SK-N-DZ (cell line): ENCODE measurements around the gene STX16.

ENCODE experiments used
- DNase-seq: peaks from one replicate; pipeline ENCODE4 v3.0.0-alpha.2; 2015; ENCODE audit warnings: low spot score

The STX16 gene

DNA sequence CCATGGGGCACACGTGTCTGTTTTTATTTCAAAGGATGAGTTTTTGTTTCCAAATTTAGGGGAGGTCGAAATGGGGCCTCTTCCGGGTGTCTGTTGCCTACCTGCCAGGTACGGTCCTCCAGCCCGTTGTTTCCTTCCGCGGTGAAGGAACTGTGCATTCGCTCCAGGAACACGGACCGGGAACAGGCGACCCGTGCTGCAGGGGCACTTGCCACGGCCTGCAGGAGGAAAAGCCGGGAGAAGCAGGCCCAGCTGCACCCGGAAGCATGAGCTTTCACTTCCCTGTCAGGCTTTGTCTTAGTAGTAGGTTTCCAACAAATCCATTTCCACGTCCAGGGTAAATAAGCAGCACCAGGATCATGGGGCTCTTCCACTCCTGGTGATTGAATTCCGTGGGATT is 24.6 kb downstream of the STX16 start:
- DNase-seq: no peak

DNA sequence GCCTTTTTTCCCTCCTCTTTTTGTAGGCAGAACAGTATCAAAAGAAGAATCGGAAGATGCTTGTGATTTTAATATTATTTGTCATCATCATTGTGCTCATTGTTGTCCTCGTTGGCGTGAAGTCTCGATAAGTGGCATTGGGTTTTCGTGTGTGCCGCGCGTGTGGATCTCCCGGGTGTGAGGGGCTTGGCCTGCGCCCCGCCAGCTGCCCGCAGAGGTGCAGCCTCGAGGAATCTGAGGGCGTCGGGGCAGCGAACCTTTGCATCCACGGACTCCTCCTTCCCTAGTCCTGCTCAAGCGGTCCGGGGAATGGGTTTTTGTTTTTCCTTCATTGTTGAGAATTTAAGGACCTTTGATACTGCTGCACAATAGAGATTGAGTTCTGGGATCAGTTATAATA is 25.1 kb downstream of the STX16 start:
- no peak for DNase-seq

DNA sequence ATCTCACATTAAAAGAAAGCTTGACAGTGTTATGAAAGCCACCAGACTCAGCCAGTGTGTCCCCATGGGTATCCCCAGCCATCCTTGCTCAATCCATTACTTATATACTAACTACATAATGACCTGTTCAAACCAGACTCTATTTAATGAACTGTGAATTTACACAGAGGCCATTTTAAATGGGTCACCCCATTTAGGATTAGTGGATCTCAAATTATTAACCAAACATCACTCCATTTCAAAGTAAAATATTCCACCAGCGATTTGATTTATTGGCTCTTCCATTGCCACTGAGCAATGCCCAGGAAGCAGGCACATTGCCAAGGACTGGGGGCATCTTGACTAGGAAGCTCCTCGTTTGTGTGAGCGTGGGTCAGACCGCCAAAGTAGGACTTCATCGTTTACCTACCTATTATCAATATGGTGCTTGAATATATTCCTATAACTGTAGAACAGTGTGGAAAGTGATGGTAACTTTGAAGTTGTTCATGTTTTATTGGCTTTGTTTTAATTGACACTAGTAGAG is 26.1 kb downstream of the STX16 start:
- no peak for DNase-seq

DNA sequence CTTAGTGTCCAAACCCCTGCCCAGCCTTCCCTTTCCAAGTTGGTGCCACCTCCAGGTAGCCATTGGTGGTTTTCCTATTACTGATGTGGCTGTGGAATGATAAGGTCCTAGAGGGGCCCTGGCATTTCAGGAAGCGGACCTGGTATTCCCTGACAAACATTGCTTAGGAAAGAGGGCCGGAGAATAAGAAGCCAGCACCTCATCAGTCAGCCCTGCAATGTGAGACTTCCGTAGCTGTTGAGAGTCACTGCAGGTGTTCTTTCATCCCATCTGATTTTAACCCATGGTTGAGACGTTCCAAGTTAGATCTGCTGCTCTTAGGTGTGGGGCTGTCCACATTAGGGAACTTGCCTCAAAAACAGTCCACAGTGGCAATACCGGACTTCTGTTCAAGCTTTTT is 26.7 kb downstream of the STX16 start:
- DNase-seq: no peak

DNA sequence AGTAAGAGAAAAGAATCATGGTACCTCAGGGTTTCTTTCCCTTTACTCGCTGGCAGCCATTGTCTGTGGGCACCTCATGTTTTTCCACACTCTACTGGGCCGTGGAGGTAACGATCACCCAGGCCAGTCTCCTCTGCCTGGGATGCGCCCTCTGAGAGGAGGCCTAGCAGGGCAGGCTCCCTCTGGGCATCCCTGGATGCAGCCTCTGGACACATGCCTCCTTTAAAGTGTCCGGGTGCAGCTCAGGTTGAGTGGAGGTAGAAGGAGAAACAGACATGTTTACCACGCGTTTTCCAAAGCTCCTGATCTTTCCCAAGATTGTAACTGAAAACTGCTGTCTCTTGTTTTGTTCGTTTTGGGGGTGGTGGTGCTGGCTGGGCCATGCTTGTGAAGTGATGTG is 27.7 kb downstream of the STX16 start:
- DNase-seq: no peak

DNA sequence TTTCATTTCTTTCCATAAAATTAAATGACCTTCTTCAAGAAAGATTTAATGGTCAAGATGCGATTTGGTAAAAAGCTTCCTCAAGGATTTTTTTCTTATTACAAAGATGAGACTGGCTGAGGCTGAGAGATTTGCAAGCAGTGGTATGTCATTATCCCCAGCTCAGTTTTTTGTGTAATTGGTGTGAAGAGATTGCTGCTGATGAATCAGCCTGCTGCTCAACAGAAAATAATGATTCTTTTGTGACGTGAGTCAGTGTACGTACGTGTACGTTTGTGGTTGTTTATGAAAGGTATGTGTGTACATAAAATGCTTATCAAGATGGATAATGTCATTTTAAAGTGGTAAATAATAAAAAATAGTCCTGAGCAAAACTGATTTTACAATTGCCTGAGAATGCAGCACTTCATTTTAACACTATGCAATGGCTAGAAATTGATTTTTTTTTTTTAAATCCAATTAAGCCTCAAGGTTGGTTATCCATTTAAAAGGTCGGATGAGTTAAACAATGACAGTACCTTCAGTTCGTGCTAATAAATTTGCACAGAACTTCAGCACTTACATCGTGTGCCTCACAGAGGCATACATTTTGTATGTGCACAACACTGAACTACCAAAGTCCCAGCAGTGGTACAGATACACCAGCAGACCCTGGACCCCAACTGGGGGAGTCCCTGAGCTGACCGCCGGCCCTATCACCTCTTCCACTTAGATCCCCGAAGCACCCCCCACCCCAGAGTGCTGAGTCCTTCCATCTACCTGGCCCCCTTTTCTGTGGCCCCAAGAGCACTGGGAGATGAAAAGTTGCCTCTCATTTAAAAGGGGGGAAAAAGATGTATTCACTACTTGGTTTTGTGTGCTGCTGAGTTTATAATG is 31.8 kb downstream of the STX16 start:
- no peak for DNase-seq

DNA sequence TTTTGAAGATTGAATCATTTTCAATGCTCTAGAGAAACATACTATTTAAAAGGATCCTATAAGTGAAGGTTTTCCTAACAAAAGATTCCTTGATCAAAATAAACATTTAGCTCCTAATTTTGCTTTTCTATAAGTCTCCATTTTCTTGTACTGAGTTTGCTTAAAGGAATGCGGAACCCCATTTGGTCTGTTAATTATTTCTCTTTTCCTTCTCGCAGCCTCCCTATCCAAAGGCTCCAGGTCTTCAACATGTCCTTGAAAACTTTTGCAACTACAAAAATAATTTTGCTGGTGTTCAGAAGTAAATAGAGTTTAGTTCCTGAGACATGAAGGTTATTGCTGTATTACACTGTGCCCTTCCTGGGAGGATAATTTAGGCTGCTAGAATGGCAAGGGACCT is 33.2 kb downstream of the STX16 start:
- DNase-seq: no peak

DNA sequence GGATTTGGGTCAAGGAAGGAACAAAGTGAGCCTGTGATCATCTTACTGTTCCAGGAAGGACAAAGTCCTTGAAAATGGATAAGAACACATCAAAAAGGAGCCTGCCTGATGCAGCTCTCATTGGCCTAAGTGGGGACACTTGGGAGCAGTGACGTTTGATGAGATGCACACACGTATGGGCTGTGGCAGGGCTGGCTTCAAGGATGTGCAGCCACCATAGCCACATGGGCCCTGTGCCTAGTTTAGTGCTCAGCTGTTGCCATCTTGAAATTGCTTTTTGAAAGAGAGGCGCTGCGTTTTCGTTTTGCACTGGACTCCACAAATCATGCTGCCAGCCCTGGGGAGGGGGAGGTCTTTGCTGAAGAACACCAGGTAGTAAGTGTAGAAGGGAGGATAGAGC is 34.9 kb downstream of the STX16 start:
- DNase-seq: no peak

DNA sequence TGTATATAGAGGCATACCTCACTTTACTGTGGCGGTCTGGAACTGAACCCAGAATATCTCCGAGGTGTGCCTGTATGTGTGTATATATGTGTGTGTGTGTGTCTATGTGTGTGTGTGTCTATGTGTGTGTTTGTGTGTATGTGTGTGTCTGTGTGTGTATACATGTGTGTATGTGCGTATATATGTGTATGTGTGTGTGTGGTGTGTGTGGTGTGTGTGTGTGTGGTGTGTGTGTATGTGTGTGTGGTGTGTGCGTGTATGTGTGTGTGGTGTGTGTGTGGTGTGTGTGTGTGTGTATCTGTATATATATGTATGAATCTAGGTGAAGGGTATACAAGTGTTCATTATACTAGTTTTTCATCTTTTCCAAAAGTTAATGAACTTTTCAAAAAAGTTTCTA is 37.3 kb downstream of the STX16 start:
- no peak for DNase-seq

DNA sequence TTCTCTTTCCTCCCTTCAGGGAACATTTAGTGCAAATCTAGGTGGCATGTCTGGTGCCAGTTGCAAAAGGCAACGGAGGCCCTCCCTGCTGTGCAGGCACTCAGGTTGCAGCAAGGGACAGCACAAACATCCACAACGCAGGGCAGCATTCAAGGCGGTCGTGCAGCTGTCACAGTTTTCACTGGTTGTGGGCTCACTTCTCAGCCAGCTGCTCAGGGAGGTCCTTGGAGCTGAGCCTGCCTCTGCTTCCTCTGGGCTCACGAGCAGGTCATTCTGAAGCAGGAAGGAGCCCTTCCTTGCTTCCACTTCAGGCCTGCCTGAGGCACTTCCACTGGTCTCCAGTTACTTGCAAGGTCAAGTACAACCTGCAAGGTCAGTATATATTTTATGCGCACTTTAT is 37.8 kb downstream of the STX16 start:
- no peak for DNase-seq

DNA sequence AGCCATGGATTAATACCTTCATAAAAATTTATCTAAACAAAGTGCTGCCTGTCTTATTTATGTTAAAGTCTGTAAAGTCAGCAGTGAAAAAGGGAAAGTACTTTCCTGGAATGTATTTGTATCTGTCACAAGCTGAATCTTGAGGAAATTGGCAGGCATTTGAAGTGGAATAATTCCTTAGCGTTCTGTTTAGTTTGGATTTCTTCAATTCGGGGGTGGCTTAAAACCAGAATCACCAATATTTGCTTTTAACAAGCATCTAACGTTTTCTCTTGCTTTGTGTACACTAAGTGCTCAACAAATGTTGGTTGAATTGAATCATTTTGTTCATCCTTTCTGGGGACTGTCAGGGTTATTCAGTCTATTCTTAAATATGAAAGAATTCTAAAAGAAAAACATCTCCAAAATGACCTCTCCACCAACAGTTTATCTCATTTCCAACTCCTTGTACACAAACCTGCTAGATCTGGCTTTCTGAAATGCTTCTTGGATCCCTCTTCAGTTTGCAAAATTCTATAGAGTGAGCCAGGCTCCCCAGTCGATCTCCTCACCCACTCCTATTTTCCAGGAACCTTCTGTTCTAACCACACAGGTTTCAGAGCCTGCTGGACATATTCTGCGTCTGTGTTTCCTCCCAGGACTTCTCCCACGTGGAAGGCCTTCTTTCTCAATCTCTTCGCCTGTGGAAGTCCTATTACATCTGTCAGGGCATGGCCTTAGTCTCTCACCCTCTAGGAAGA is 39.5 kb downstream of the STX16 start:
- DNase-seq: no peak

DNA sequence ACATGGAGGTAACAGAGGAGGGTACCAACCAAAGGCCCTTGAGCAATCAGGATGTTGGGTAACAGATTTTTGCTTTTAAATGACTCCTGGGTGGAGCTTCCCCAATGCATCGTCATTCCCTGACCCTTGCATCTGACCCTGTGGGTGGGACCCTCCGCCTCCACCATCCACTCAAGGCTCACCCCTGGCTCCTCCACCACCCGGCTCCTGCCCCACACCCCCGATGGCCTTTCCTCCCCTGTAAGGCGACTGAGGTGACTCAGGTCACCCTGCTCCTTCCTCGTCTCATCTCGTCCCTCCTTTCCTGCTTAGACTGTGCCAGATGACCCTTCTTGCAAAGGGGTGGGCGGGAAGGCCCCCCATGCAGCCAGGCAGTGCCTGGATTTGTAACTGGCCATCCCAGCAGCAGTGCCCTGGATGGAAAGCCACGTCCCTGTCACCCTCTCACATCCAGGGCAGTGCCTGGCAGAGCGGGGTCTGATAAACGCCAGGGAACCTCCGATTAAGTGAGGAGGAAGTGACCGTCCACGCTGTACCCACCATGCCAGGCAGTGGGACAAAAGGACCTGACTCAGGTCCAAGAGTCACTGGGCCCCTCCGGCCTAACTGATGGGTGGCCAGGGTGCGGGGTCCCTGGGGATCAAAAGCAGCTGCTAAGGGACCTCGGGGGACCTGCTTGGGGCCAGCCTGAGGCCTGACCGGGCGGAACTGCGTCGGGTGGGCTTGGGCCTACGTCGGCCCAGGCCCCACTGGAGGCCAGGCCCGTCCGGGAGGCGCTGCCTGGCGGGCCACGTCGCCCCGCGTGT is 40.9 kb downstream of the STX16 start:
- no peak for DNase-seq

DNA sequence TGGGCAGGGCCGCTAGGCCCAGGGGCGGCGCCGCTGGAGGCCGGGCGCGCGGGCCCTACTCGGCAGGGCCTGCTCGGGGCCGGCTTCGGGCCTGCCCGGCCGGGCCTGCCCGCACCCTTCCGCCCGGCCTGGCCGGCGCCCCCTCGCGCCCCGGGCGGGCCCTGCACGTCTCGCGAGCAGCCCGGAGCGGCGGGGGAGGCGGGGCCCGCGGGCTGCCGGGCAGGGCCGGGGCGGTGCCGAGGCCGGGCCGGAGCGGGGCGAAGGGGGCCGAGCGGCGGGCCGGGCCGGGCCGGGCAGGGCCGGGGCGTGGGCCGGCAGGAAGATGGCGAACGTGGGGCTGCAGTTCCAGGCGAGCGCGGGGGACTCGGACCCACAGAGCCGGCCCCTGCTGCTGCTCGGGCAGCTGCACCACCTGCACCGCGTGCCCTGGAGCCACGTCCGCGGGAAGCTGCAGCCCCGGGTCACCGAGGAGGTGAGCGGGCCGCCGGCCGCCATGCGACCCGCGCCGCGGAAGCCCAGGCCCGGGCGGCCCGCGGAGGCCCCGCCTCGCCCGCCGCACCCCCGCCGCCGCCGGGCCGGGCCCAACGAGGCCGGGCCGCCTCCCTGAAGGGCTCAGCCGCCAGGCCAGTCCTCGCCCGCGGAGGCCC is 41.6 kb downstream of the STX16 start, which contains the start of gene NPEPL1:
TSS of gene NPEPL1 (plus strand) at position 222 of the 647 bp plus-strand sequence. CDS start at position 323, 101 bp downstream.
- DNase-seq: no peak

DNA sequence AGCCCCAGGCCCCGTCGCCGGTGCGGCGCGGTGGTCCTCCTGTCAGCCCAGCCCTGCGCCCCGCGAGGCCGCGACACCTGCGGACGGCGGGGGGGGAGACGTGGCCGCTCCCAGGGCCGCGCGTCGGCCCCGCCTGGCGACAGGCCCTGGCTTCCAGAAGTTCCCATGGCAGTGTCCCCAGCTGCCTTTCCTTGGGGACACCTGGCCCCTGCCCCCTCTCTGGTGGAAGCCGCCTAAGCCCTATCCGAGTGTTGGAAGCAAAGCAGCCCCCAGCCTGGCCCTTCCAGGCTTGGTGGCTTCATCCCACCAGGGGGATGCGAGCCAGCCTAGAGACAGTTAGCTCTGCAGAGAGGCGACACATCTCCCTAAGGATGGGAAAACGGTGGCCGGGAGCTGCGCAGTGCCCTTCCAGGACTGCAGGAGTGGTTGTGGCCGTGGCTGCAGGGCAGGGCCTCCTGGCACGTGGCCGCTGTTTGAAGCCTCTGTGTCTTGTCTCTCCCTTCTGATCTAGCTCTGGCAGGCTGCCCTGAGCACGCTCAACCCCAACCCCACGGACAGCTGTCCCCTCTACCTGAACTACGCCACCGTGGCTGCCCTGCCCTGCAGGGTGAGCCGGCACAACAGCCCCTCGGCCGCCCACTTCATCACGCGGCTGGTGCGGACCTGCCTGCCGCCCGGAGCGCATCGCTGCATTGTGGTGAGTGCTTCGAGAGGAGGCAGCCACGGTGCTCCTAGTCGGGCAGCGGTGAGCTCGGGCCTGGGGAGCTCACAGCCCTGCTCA is 42.3 kb downstream of the STX16 start:
- DNase-seq: no peak

DNA sequence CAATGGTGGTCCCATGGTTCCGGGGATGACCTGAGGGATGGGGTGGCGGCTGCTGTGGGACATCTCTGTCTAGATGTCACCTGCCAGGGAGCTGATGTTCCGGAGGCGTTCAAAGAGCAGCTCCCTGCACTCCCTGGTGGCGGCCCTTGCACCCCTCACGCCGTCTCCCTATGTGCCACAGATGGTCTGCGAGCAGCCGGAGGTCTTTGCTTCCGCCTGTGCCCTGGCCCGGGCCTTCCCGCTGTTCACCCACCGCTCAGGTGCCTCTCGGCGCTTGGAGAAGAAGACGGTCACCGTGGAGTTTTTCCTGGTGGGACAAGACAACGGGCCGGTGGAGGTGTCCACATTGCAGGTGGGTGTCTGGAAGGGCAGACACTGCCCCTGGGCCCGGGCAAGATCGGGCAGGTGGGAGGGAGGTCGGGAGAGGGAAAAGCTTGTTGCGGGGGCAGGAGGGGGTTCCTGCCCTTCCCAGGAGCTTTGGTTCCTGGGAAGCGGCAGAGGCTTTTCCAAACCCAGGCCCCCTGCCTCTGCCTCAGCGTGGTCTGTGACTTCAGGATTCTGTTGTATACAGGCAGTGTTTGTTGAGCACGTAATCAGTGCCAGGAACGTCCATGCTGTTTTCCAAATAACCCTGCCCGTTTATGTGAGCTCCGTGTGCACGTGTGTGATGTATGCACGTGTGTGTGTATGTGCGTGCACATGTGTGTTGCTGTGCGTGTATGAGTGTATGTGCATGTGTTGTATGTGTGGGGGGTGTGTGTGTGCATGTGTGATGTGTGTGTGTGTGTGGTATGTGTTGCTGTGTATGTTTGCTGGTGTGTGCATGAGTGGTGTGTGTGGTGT is 43.4 kb downstream of the STX16 start:
- no peak for DNase-seq

DNA sequence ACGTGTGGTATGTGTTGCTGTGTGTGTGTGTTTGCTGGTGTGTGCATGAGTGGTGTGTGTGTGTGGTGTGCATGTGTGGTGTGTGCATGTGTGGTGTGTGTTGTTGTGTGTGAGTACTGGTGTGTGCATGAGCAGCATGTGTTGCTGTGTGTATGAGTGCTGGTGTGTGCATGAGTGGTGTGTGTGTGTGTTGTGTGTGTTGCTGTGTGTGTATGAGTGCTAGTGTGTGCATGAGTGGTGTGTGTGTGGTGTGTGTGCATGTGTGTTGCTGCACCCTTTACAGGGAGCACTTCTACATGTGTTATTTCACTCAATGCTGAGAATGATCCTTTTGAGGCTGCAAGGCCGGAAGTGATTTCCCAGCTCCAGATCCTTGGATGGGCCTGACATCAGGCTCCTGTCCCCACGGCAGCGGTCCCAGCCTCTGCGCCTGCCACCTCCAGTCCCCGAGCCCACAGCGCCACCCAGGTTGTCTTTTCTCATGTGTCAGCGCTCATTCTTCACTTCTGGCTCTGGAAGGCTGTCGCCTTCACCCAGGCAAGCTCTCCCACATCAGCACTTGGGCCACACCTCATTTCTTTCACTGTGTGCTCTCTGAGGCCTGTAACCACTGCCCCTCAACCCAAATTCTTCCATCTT is 44.1 kb downstream of the STX16 start:
- DNase-seq: no peak

DNA sequence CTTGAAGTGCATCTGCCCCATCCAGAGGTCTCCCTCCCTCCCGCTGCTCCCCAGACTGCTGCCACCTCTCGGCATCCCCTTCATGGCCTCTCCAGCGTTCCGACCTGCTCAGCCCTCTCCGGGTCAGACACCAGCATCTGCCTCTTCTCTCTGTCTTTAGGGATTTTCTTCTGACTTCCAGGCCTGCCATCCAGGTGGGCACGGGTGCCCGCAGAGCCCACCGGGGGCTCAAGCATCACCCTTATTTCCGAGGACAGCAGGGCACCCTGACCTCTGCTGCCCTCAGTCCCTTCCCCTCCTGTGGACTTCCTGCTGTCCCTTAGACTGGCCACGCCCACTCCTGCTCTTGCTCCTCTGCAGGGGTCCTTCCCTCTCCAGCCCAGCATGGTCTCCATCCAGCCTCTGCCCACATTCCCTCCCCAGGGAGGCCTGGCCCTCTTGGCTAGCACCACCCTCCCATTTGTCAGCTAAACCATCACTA is 44.9 kb downstream of the STX16 start:
- DNase-seq: no peak

DNA sequence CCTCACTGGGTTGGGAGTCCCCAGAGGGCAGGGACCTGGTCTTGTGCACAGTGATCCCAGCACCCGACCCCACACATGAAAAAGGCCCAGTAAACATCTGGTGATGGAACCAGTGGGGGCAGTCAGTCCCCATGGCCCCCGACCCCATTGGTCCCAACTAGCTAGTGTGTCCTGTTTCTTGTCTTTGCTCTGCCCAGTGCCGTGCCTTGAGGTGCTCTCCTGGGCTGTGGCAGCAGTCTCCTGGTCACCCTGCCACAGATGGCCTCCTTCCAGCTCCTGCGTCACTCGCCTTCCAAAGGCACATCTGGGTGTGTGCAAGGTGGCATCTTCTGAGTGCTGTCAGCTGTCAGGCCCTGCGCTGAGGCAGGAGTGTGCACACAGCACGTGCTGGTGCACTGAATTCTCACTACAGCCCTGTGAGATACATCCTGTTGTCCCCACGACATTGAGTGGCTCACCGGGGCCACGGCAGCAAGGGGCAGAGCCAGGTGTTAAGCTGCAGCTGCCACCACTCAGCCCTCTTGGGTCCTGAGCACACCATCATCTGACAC is 45.4 kb downstream of the STX16 start:
- no peak for DNase-seq
